NCI-H1048 (cell line): ENCODE data around the gene COL10A1.

Experiments used
- DNase-seq: peaks from one replicate; lab custom pipeline; 2025; lab: John Stamatoyannopoulos, UW

The COL10A1 gene

GRCh38 chr6:116083052-116083451, 42.9 kb downstream of the COL10A1 start:
- no peak for DNase-seq

GRCh38 chr6:116078945-116079344, 47.0 kb downstream of the COL10A1 start:
- no peak for DNase-seq

DNA sequence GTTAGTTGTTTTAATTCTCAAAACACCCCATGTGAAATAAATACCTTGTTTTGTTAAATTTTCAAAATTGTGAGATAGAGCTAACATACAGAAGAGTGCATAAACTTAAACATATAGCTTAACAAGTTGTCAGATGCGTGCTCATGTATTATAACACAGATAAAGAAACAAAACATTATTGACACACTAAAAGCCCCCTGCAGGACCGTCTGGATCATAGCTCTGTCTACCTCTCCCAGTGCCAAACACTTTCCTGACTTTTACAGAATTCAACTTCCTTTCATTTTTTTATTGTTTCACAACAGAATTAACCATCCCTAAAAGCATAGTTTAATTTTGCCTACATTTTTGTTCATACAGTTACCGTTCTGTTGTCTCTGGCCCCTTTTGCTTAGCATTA, 47.4 kb downstream of the COL10A1 start:
- no peak for DNase-seq

- DNase-seq: no peak
Observed at GRCh38 chr6:116074732-116075390, 51.1 kb downstream of the COL10A1 start.

DNA sequence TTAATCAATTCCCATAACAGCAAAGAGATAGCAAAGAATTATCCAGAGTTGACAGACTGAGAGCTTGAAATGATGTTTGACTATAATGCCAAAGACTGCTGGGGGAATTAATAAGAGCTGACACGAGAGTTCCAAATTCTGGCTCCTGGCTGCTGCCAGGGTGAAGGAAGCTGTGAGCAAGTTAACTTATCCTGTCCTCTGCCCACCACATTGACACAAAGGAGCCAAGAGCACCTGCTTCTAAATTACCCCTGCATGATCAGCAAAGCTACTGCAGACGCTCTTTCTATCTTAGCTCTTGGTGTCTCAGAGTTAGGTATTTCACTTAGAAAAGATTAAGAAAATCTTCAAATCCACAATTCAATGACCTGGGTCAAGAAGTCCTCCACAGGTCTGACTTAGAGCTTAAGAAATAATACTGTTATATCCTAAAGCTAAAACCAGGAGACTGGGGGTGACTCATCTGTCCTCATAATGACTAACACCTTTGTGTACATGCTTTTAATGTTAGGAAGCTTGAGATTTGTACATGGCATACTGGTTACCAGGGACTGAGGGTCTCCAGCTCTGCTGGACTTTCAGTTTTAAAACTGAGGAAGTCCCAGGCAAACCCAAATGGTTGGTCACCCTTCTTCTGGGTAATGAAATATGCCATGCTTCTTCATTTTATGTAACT, 52.0 kb downstream of the COL10A1 start:
- DNase-seq: no peak

DNA sequence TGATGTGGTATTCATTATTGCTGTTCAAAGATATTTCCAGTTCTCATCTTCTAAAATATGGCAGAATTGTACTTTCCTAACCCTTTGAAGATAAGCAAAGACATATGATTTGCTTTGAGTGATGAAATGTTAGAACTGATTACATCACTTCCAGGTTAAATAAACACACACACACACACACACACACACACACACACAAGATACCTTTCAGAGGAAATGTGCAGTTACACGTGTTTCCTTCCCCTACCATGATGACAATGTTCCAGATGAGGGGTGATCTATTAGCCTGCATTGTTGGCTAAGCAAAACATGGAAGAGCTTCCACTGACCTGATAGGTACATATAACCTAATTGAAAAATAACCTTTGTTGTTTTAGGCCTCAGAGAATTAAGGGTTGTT, 53.6 kb downstream of the COL10A1 start:
- DNase-seq: no peak

- DNase-seq: no peak
Observed at GRCh38 chr6:116070616-116071389, 55.1 kb downstream of the COL10A1 start.

DNA sequence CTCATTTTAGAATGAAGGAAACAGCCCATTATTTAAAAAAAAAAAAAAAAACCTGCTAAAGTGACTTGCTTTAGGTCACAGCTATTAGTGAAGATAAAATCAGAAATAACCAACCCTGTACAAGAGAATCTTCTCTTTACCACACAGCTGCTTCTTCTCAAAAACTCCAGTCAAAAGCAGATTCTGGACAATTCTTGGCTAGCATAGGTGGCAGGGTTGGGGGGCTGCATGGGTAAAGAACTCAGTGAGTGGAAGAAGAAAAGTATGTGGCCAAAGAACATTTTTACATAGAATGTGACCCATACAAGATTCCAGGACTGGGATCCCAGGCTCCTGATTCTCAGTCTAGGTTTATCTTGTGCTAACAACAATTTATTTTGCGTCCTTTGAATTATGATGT, 55.8 kb downstream of the COL10A1 start:
- no peak for DNase-seq
